Osteoblast (primary cell): ENCODE measurements around the gene FAIM2. TPM values are rescaled to one million over a fixed set of nuclear protein-coding genes. Genes with fewer than 3 reads are reported as not detected.

Experiments
- DNase-seq: peaks from one replicate; pipeline ENCODE4 v3.0.0; 2011; ENCODE audit warnings: low spot score, mixed read lengths; ENCODE audit not compliant: insufficient read length; ENCODE audit errors: missing footprints
- H2AFZ ChIP-seq: 2 replicates; pipeline ENCODE4 v1.6.0; 2011; ENCODE audit warnings: mild to moderate bottlenecking, low read length
- H3K27ac ChIP-seq: 2 replicates; pipeline ENCODE4 v1.5.1; 2011; ENCODE audit warnings: mild to moderate bottlenecking, low read depth, low read length, moderate library complexity
- H3K27me3 ChIP-seq: 2 replicates; pipeline ENCODE4 v1.6.0; 2012; ENCODE audit warnings: mild to moderate bottlenecking, control low read depth, inconsistent platforms, low read length, moderate library complexity; ENCODE audit not compliant: insufficient read depth
- H3K36me3 ChIP-seq: 2 replicates; pipeline ENCODE4 v1.5.1; 2011; ENCODE audit warnings: mild to moderate bottlenecking, low read length, control low read depth, moderate library complexity; ENCODE audit not compliant: insufficient read depth
- H3K4me1 ChIP-seq: 2 replicates; pipeline ENCODE4 v1.5.1; 2011; ENCODE audit warnings: mild to moderate bottlenecking, low read length, control low read depth, moderate library complexity; ENCODE audit not compliant: insufficient read depth
- H3K4me2 ChIP-seq: 2 replicates; pipeline ENCODE4 v1.6.0; 2011; ENCODE audit warnings: mild to moderate bottlenecking, low read length; ENCODE audit not compliant: insufficient read depth
- H3K4me3 ChIP-seq: fragments of 200-600 bp; sonication (generic); 3 replicates; pipeline ENCODE4 v1.5.1; 2012; ENCODE audit warnings: mild to moderate bottlenecking, low read length, inconsistent platforms; ENCODE audit not compliant: insufficient read depth
- H3K79me2 ChIP-seq: 2 replicates; pipeline ENCODE4 v1.6.0; 2012; ENCODE audit warnings: mild to moderate bottlenecking, low read length, control low read depth, inconsistent platforms; ENCODE audit not compliant: insufficient read depth
- H3K9me3 ChIP-seq: 2 replicates; pipeline ENCODE4 v1.5.1; 2011; ENCODE audit warnings: low read depth, low read length, control low read depth
- H4K20me1 ChIP-seq: 2 replicates; pipeline ENCODE4 v1.6.0; 2012; ENCODE audit warnings: mild to moderate bottlenecking, low read length, control low read depth; ENCODE audit not compliant: insufficient read depth
- CTCF ChIP-seq: IDR thresholded peaks from 2 replicates; pipeline ENCODE4 v1.5.1; 2011; ENCODE audit warnings: mild to moderate bottlenecking, low read depth, low read length, moderate library complexity; ENCODE audit errors: extremely low read depth
- total RNA-seq: library from RNA; depleted of rRNA; stranded (reverse); fragments of >200 nt; gene quantifications from 2 replicates; pipeline ENCODE4 v1.2.3, GENCODE V29; 2012

FAIM2 gene
- total RNA-seq, 1 donor = 1.4 TPM

- peaks cover 7% of the 10 kb centered on the region for H3K27me3 ChIP-seq
- TF ChIP-seq CTCF = peak; percentile 96
- H3K4me1 ChIP-seq = peaks cover 5% of the 10 kb centered on the region
- H3K4me3 ChIP-seq = peak overlapping the region; percentile 62
- peak overlapping the region; percentile 95 for H2AFZ ChIP-seq
- no peaks in the 10 kb centered on the region for H3K79me2 ChIP-seq
- no peaks in the 10 kb centered on the region for H3K36me3 ChIP-seq
- no peaks in the 10 kb centered on the region for H3K9me3 ChIP-seq
- H3K4me2 ChIP-seq = peak overlapping the region; percentile 81
- peak overlapping the region; percentile 20 for H3K27ac ChIP-seq
- no peaks in the 10 kb centered on the region for H4K20me1 ChIP-seq
- DNase-seq = peak; percentile 99
Observed at GRCh38 chr12:49945394-49946080, 41.8 kb upstream of the FAIM2 start.

GRCh38 chr12:49944718-49945117 lies 41.0 kb upstream of the FAIM2 start:
- H2AFZ ChIP-seq = no peak overlapping the region
- no peaks in the 10 kb centered on the region for H3K9me3 ChIP-seq
- DNase-seq = peak; percentile 43
- H3K4me2 ChIP-seq = no peak overlapping the region
- H3K27me3 ChIP-seq = peaks cover 2% of the 10 kb centered on the region
- no peaks in the 10 kb centered on the region for H4K20me1 ChIP-seq
- no peak overlapping the region for H3K4me3 ChIP-seq
- peaks cover 5% of the 10 kb centered on the region for H3K4me1 ChIP-seq
- H3K36me3 ChIP-seq = no peaks in the 10 kb centered on the region
- no peaks in the 10 kb centered on the region for H3K79me2 ChIP-seq
- H3K27ac ChIP-seq = no peak overlapping the region
- TF ChIP-seq CTCF = no peak

GRCh38 chr12:49944046-49944445 lies 40.3 kb upstream of the FAIM2 start:
- no peak overlapping the region for H3K4me3 ChIP-seq
- no peaks in the 10 kb centered on the region for H3K36me3 ChIP-seq
- no peaks in the 10 kb centered on the region for H3K9me3 ChIP-seq
- H3K79me2 ChIP-seq = no peaks in the 10 kb centered on the region
- H4K20me1 ChIP-seq = no peaks in the 10 kb centered on the region
- peaks cover 5% of the 10 kb centered on the region for H3K4me1 ChIP-seq
- peak; percentile 51 for DNase-seq
- no peaks in the 10 kb centered on the region for H3K27me3 ChIP-seq
- H3K4me2 ChIP-seq = no peak overlapping the region
- no peak overlapping the region for H2AFZ ChIP-seq
- TF ChIP-seq CTCF = no peak
- no peak overlapping the region for H3K27ac ChIP-seq

GRCh38 chr12:49943625-49943960 lies 39.9 kb upstream of the FAIM2 start:
- H3K36me3 ChIP-seq = no peaks in the 10 kb centered on the region
- H4K20me1 ChIP-seq = no peaks in the 10 kb centered on the region
- H3K79me2 ChIP-seq = no peaks in the 10 kb centered on the region
- no peaks in the 10 kb centered on the region for H3K27me3 ChIP-seq
- no peak overlapping the region for H2AFZ ChIP-seq
- H3K4me3 ChIP-seq = no peak overlapping the region
- no peak for DNase-seq
- H3K4me1 ChIP-seq = peaks cover 5% of the 10 kb centered on the region
- TF ChIP-seq CTCF = no peak
- H3K9me3 ChIP-seq = no peaks in the 10 kb centered on the region
- H3K4me2 ChIP-seq = no peak overlapping the region
- no peak overlapping the region for H3K27ac ChIP-seq
